OCI-LY3 (cell line): Measurements from ENCODE around the gene TRIM50.

Experiments
- EZH2phosphoT487 ChIP-seq: fragments of 200-600 bp; shearing (Covaris generic); IDR thresholded peaks from 2 replicates; pipeline ENCODE4 v1.6.1; 2018; ENCODE audit warnings: antibody characterized with exemption, mixed run types, low read depth
- TF ChIP-seq, protein P1 (sequence below): fragments of 200-600, 300-600 bp; sonication (generic); IDR thresholded peaks from 2 replicates; pipeline ENCODE4 v1.5.1; 2014; ENCODE audit warnings: antibody characterized with exemption, low read length, low read depth

DNA sequence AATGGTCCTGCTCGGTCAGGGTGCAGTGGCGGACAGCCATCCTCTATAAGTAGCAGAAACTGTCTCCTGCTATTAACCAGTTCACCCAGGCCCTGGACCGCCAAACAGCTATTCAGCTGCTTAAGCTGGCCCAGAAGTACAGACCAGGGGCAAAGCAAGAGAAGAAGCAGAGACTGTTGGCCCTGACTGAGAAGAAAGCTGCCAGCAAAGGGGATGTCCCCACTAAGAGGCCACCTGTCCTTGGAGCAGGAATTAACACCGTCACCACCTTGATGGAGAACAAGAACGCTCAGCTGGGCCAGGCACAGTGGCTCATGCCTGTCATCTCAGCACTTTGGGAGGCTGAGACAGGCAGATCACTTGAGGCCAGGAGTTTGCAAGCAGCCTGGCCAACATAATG lies 13.6 kb downstream of the TRIM50 start:
- TF ChIP-seq, protein P1, sequence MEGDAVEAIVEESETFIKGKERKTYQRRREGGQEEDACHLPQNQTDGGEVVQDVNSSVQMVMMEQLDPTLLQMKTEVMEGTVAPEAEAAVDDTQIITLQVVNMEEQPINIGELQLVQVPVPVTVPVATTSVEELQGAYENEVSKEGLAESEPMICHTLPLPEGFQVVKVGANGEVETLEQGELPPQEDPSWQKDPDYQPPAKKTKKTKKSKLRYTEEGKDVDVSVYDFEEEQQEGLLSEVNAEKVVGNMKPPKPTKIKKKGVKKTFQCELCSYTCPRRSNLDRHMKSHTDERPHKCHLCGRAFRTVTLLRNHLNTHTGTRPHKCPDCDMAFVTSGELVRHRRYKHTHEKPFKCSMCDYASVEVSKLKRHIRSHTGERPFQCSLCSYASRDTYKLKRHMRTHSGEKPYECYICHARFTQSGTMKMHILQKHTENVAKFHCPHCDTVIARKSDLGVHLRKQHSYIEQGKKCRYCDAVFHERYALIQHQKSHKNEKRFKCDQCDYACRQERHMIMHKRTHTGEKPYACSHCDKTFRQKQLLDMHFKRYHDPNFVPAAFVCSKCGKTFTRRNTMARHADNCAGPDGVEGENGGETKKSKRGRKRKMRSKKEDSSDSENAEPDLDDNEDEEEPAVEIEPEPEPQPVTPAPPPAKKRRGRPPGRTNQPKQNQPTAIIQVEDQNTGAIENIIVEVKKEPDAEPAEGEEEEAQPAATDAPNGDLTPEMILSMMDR = no peak
- TF ChIP-seq EZH2phosphoT487 = no peak
